HTERT RPE-1 (cell line): Measurements from ENCODE around the gene FHIP1A.
"Not testable (repeated sequence)": the region's sequence is repeated elsewhere in the genome, so short reads cannot be mapped to it uniquely, and the experiment has no call there.

Experiments used
- in situ Hi-C: fragments of 300-500 bp; cut with MboI; formaldehyde crosslinking; loops from 4 replicates; pipeline ENCODE4 v1.14.3; 2020; ENCODE audit warnings: low sequenced_read_pairs

The FHIP1A gene

DNA sequence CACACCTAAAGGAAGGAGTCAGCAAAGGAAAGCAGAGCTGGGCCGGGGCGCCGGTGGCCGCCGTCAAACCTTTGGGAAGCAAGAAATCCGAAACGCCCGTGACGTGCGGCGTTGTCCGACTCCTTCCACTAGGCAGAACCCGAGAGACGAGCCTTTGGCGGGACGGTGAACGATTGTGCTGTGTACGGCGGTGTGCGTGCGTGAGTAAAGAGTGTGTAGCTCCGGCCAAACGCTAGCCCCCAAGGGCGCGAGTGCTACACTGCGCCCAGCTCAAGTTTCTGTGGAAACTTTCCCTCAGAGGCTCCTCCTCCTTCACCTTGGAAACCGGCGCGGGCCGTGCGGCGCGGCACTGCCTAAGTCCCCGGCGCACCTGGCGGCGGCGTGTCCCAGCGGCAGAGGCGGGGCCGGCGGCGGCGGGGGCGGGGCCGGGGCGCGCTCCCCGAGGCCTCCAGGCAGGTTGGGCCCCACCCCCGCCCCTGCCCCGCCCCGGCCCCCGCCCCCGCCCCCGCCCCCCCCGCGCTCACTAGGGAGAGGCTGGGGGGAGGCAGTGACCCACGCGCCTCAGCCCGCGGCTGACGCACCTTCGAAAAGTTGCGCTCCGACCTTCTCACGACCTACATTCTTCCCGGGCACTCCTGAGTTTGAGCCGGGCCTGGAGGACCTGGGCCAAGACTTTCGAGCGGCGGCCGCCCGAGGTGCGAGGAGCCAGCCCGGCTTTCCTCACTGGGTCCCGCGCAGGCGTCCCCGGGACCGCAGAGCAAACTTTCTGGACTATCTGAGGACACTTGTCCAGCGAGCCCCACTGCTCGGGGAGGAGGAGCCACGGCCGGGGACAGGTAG, at the start of gene FHIP1A:
FHIP1A (plus strand) TSS at position 547 of the 840 bp plus-strand sequence. CDS start 157,084 bp downstream, outside the sequence.
- in situ Hi-C loops, result no loop called here

DNA sequence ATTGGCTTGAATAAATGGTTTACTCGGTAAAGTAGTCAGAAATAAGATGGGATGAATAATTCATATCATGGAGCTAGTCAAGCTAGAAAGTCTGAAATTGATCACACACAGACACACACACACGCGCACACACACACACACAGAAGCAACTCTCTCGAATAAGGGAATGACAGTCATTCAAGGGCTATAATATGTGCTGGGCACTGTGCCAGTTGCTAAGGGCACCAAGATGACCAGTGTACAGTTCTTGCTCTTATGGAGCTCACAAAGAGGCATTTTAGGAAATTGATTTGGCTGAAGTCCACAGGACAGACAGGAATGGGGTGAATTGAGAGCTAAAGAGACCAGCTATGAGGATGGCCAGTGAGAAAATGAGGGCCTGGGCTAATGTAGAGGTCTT, 49.4 kb upstream of the FHIP1A start:
- in situ Hi-C loops, result no loop called here

DNA sequence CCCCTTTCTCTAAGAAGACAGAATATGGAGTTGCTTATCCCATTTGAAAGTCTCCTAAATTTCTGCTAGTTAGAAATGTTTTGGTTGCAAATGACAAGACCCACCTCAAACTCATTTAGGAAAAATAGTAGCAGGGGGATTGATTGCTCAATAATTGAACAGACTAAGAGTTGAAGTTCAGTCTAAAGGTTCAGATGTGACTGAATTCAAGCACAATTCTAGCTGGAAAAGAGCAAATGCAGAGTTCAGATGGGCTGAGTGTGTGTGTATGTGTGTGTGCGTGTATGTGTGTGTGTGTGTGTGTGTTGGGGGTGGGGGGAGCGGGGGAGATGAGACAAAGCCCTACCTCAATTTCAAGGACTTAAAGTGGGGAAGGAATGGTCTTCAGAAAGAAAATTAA, 47.9 kb upstream of the FHIP1A start:
- in situ Hi-C loops, result no loop called here

DNA sequence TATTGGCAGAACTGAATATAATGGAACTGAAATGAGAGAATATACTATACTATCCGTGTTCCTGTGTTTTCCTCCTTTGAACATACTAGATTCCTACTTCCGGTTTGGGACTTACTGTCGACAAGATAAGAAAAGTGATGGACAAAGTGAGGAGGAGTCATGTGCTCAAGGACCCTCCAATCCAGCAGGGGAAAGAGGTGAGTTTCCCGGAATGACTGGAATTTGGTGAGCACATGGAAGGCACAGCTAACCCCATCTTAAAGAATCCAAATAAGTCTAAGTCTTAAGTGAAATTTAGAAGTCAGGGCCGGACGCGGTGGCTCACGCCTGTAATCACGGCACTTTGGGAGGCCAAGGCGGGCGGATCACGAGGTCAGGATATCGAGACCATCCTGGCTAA, 47.0 kb upstream of the FHIP1A start:
- in situ Hi-C loops, result no loop called here

DNA sequence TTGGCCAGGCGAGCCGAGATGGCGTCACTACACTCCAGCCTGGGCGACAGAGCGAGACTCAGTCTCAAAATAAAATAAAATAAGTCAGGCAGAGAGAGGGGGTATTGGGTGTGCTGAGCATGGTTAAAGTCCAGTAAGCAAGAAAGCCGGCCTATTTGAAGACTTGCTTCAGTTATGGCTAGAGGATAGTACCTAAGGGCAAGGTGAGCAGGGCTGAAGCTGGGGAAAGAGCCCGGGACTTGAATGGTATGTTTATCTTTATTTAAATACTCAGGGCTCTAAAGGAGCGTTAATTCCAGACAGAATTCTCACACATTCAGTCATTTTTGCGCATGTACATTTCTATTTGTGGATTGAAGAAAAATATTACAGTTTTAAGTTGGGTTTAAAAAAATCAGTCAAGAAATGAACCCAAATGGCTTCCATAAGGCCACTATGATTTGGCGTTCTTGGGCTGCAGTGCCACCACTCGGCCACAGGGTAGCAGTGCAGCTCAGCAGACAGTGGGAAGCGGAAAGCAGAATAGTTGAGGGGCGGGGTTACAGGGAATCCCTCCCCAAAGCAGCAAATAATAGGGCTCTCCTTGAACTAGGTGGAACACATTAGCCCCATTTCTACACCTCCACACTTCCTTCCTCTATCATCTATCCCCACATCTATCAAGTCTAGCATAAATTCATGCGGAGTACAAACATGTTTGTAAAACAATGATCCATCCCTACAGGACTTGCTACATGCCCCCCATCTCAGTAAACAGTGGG, 46.4 kb upstream of the FHIP1A start:
- in situ Hi-C loops, result no loop called here

DNA sequence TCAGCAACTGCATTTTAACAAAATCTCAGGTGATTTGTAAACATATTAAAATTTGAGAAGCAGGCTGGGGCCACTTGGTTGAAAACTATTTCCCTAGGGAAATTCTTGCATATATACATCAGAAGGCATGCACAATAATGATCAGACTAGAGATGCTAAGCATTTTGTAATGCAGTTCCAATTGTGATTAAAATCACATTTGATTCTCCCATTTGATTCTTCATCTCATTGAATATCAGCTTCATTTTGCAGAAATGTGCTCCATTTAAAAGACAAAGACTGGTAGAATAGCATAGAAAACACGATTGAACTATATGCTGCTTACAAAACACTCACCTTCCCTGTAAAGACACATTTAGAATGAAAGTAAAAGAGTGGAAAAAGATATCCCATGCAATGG, 32.4 kb upstream of the FHIP1A start:
- in situ Hi-C loops, result no loop called here

DNA sequence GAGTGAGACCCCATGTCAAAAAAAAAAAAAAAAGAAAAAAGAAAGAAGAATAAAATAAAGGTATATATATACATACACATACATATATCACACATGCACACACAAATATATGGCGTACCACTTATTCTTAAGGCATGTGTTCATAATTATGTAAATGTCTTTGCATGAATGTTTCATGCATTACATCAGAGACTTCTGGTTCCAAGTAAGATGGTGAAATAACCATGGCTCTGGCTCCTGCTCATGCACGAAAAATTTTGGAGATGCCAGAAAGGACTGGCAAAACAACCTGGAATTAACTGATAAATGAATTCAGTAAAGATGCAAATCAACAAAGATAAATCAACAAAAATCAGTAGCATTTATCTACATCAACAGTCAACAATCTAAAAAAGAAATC, 19.7 kb upstream of the FHIP1A start:
- in situ Hi-C loops, result no loop called here

DNA sequence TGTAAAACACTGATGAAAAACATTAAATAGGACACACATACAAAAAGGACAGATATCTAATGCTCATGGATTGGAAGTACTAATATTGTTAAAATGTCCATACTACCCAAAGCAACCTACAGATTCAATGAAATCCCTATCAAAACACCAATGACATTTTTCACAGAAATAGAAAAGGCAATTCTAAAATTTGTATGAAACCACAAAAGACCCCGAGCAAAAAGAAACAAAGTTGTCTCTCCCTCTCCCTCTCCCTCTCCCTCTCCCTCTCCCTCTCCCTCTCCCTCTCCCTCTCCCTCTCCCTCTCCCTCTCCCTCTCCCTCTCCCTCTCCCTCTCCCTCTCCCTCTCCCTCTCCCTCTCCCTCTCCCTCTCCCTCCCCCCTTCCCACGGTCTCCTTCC, 19.2 kb upstream of the FHIP1A start:
- in situ Hi-C loops, result not testable (repeated sequence)

DNA sequence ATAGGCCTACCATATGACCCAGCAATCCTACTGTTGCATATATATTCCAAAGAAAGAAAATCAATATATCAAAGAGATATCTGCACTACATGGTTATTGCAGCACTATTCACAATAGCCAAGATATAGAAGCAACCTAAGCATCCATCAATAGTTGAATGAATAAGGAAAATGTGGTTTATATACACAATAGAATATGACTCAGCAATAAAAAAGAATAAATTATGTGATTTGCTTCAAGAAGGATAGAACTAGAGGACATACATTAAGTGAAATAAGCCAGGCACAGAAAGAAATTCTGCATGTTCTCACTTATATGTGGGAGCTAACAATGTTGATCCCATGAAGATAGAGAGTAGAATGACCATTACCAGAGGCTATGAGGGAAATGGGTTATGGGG, 13.1 kb upstream of the FHIP1A start:
- in situ Hi-C loops, result no loop called here

DNA sequence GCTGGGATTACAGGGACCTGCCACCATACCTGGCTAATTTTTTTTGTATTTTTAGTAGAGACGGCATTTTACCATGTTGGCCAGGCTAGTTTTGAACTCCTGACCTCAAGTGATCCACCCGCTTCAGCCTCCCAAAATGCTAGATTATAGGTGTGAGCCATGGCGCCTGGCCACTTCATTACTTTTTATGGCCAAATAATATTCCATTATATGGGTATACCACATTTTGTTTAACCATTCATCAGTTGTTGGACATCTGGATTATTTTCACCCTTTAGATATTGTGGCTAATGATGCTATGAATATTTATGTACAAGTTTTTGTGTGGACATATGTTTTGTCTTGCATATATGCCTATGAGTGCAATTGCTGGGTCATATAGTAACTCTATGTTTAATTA, 8.6 kb upstream of the FHIP1A start:
- in situ Hi-C loops, result no loop called here

DNA sequence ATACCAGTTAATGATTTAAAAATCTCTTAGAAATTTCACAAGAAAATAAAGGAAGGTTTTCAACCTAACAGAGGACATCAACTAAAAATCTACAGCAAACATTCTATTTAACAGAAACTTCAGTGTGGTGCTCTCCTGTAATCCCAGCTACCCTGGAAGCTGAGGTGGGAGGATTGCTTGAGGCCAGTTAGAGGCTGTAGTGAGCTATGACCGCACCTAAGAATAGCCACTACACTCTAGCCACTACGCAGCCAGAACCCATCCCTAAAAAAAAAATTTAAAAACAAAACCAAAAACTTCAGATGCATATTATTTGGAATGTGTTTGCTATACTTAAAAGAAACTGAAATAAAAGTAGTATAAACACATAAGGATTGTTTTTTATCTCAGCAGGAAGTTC, 7.2 kb upstream of the FHIP1A start:
- in situ Hi-C loops, result no loop called here

DNA sequence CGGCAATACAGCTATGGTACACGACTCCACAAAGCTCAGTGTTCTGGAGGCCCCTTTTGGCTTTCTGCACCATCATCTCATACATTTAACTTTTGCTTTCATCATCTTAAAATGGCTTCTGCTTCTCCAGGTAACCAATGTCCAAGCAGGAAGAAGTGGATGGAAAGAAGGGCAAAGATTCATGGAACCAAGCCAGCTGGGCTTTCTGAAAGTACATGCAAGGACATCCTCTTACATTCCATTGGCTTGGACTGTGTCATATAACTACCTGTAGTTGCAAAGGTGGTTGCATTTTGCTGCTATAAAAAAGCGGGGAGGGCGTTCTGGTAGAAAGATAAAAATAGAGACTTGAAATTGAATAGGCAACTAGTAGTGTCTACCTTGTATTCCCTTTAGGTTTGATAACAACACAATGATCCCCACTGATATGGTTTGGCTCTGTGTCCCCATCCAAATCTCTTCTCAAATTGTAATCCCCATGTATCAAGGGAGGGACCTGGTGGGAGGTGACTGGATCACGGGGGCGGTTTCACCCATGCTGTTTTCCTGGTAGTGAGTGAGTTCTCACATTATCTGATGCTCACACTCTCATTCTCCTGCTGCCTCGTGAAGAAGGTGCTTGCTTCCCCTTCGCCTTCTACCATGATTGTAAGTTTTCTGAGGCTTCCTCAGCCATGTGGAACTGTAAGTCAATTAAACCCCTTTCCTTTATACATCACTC, 6.7 kb upstream of the FHIP1A start:
- in situ Hi-C loops, result no loop called here

DNA sequence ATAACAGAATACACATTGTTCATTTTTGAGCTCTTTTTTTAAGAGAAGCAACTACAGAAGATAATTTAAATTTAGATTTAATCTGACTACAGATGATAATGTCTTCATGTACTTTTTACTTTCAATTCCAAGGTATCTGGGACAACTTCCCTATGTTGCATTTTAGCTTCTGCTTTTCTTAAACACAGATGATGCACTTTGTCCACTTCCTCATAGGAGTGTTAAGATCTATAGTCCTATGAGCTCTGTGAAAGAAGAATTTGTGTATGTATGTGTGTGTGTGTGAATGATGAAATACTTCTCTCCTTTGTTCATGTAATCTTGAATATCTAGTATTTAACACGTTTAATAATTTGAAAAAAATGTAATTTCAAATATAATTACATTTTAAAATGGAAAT, 5.3 kb upstream of the FHIP1A start:
- in situ Hi-C loops, result no loop called here

DNA sequence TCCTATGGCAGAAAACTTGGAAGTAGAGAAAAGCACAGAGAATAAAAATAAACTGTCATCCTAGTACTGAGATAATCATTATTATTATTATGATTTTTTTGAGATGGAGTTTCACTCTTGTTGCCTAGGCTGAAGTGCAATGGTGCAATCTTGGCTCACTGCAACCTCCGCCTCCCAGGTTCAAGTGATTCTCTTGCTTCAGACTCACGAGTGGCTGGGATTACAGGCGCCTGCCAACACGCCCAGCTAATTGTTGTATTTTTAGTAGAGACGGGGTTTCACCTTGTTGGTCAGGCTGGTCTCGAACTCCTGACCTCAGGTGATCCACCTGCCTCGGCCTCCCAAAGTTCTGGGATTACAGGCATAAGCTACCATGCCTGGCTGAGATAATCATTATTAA, 4.2 kb upstream of the FHIP1A start:
- in situ Hi-C loops, result not testable (repeated sequence)

DNA sequence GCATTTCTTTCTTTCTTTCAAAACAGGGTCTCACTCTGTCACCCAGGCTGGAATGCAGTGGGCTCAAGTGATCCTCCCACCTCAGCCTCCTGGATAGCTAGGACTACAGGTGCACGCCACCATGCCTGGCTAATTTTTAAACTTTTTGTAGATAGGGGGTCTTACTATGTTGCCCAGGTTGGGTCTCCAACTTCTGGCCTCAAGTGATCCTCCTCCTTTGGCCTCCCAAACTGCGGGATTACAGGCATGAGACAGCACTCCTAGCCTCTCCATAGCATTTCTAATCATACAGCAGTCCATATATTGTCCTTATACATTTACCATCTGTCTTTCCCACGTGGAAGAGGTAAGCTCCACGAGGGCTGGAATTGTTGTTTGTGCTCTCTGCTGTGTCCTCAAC, 2.0 kb upstream of the FHIP1A start:
- in situ Hi-C loops, result no loop called here

DNA sequence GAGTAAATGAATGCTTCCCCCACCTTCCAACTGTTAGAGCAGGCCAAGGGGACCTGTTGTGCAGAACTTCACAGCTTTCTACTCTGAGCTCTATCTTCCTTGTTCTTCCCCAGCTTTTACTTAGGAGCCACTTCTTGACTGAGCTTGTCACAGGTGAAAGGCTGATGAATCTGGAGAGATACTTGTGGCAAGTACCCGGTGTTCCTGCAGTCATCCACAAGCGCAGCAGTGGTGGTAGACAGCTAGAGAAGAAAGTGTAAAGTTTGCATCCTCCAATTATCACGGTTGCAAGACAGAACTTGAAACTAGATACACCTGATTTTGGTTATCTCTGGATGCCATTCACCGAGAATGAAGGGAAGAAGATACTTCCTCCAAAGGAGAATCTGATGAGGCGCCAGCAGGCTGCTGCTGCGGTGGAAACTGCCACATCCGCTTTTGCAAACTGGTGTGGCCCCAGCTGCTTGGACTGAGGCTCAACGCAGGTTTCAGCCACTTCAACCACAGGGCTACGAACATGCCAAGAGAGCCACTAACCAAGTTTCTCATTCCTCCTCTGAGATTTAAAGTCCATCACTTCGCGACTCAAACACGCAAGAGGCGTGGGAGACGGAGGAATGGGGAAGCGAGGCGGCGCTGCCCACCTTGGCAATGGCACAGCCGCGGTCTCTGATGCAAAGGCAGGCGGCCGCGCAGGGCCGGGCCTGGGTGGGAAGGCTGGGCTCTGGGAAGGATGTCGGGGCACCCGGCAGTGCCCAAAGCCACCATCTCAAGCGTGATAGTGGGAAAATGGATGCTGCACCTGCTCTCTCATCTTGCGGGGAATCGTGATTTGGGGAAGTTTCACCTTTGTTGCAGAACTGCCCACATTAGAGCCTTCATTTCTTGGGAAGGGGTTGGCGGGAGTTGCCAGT, 1.3 kb upstream of the FHIP1A start:
- in situ Hi-C loops, result no loop called here

DNA sequence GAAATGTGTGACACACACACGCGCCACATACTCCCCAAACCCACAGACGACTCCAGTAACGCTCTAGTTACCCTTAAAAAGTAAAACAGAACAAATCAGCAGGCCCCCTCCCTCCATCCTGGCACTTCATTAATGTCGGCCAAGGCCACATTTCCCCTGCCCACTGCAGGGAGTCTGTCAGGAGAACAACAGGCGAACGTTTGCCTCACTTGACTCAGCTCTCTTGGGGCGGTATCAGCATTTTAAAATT, 671 bp upstream of the FHIP1A start:
- in situ Hi-C loops, result no loop called here

DNA sequence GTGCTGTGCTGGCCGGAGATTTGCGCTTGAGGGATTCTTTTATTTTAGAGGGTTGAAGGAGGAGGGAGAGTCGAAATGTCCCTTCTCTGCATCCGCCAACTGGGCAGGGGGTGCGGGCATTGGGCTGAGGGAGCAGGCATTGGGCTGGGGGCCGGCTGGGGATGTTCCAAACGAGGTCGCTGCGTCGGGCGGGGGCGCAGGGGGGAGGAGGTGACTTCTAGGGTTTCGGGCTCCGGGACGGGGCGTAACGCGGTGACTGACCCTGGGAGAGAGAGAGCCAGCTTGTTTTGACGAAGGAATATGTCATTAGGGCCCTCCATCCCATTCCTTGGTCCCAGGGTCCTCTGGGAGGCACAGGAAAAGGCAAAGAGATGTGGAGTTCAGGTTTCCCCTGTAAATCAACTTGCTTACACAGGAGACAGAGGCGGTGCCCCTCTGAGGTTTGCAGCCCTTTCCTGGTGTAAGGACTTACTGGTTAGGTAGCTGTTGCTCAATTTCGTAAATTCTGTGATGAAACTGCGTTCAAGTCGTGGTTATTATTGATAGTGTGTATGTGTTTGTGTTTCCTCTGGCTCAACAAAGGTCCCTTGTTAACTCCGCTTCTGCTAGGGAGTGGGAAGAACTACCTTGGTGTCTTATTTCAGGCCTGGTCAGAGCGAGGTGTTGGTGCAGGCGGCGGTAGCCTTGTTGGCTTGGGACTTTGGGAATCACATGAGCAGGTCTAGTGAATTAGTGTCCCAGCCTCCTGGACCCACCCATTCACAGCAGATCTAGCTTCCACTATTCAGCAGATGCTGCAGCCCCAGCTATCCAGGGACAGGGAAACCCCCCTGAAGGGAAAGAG, 716 bp downstream of the FHIP1A start:
- in situ Hi-C loops, result no loop called here

DNA sequence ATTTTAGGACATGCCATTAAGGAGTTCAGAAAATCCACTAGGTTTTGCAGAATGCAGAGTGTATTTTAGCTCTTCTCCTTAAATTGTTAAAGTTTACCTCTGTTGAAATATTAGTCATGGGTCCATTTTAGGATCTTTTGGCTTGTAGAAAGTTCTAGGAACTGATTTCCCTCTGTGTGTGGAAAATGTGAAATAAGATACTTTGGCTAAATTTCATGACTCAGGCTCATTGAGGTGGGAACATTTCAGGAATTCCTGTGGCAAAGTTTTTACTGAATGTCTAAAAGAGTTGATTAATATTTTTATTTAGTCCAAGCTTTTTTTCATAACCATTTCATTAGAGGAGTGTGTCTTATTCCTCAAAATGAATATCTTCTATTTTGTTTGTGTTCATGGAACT, 7.0 kb downstream of the FHIP1A start:
- in situ Hi-C loops, result no loop called here

DNA sequence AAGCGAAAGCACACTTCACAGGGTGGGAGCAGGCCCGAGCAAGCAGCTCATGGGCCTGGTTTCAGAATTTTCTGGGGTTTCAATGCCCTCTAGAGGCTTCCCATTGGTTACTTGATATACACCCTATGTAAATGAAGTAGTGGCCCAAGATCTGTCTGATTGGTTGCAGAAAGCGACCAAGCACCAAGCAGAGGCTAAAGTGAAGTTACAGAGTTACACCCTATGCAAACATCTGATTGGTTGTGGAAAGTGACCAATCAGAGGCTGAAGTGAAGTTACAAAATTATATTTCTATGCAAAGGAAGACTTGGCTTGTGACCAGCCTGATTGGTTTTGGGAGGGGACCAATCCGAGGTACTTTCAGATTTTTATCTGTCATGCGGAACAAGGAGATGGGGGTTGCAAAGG, 8.2 kb downstream of the FHIP1A start:
- in situ Hi-C loops, result no loop called here
